Mononuclear cell (primary cell): ENCODE results near the gene SLC39A8. TPM values are rescaled to one million over a fixed set of nuclear protein-coding genes. Genes with fewer than 3 reads are reported as not detected.
"Not testable (repeated sequence)": the region's sequence is repeated elsewhere in the genome, so short reads cannot be mapped to it uniquely, and the experiment has no call there.

Experiments used
- H3K27me3 ChIP-seq: 2 replicates; pipeline ENCODE4 v1.6.0; 2011; ENCODE audit warnings: low read length, control low read depth; ENCODE audit not compliant: insufficient read depth
- H3K4me1 ChIP-seq: 2 replicates; pipeline ENCODE4 v1.5.1; 2011; ENCODE audit warnings: mild to moderate bottlenecking, low read length, control low read depth; ENCODE audit not compliant: insufficient read depth
- H3K4me3 ChIP-seq: 2 replicates; pipeline ENCODE4 v1.5.1; 2011; ENCODE audit warnings: mild to moderate bottlenecking, low read length, moderate library complexity
- H3K9me3 ChIP-seq: 2 replicates; pipeline ENCODE4 v1.5.1; 2011; ENCODE audit warnings: low read depth, mild to moderate bottlenecking, control low read depth, low read length
- total RNA-seq: library from RNA; depleted of rRNA; stranded (reverse); fragments of >200 nt; gene quantifications from one replicate; pipeline ENCODE4 v1.2.3, GENCODE V29; 2012

The SLC39A8 gene
- 26.3 TPM for total RNA-seq

- Histone ChIP-seq H3K27me3 (no peaks in the 10 kb centered on the region), H3K4me1 (peaks cover 21% of the 10 kb centered on the region), H3K9me3 (no peaks in the 10 kb centered on the region), H3K4me3 (peak within 1 kb of the TSS; percentile 66)
Observed at GRCh38 chr4:102344954-102345794, at the start of gene SLC39A8. Gene SLC39A8, minus strand, starts transcription at chr4:102345482. Its CDS starts 820 bp downstream, at chr4:102344662.

GRCh38 chr4:102392033-102392744 lies 46.9 kb upstream of the SLC39A8 start:
- Histone ChIP-seq H3K4me3 (no peak overlapping the region), H3K4me1 (peaks cover 6% of the 10 kb centered on the region), H3K27me3 (no peaks in the 10 kb centered on the region), H3K9me3 (no peaks in the 10 kb centered on the region)

GRCh38 chr4:102390438-102390837 lies 45.2 kb upstream of the SLC39A8 start:
- no peak overlapping the region for H3K4me3 ChIP-seq

GRCh38 chr4:102388611-102389010 lies 43.3 kb upstream of the SLC39A8 start:
- Histone ChIP-seq H3K4me1 (peaks cover 6% of the 10 kb centered on the region), H3K4me3 (no peak overlapping the region), H3K27me3 (no peaks in the 10 kb centered on the region), H3K9me3 (no peaks in the 10 kb centered on the region)

More at GRCh38 chr4:102390438-102390837, 45.2 kb upstream of the SLC39A8 start:
- Histone ChIP-seq H3K27me3 (no peaks in the 10 kb centered on the region), H3K9me3 (no peaks in the 10 kb centered on the region), H3K4me1 (peaks cover 6% of the 10 kb centered on the region)

GRCh38 chr4:102387552-102388150 lies 42.4 kb upstream of the SLC39A8 start:
- H3K27me3 ChIP-seq: no peaks in the 10 kb centered on the region
- peaks cover 6% of the 10 kb centered on the region for H3K4me1 ChIP-seq
- H3K4me3 ChIP-seq: no peak overlapping the region
- H3K9me3 ChIP-seq: no peaks in the 10 kb centered on the region

GRCh38 chr4:102386966-102387365 lies 41.7 kb upstream of the SLC39A8 start:
- Histone ChIP-seq H3K4me1 (peaks cover 6% of the 10 kb centered on the region), H3K4me3 (no peak overlapping the region), H3K9me3 (no peaks in the 10 kb centered on the region), H3K27me3 (no peaks in the 10 kb centered on the region)

GRCh38 chr4:102380253-102380652 lies 35.0 kb upstream of the SLC39A8 start:
- not testable (repeated sequence) for H3K4me3 ChIP-seq, H3K27me3 ChIP-seq, H3K9me3 ChIP-seq, H3K4me1 ChIP-seq

- Histone ChIP-seq H3K4me1 (no peaks in the 10 kb centered on the region), H3K27me3 (no peaks in the 10 kb centered on the region), H3K9me3 (no peaks in the 10 kb centered on the region), H3K4me3 (no peak overlapping the region)
Observed at GRCh38 chr4:102362922-102363432, 17.7 kb upstream of the SLC39A8 start.

GRCh38 chr4:102358128-102358527 lies 12.8 kb upstream of the SLC39A8 start:
- Histone ChIP-seq H3K9me3 (no peaks in the 10 kb centered on the region), H3K4me3 (no peak overlapping the region), H3K4me1 (no peaks in the 10 kb centered on the region), H3K27me3 (no peaks in the 10 kb centered on the region)

- H3K4me3 ChIP-seq, H3K4me1 ChIP-seq: not testable (repeated sequence)
Observed at GRCh38 chr4:102357637-102358036, 12.4 kb upstream of the SLC39A8 start.

GRCh38 chr4:102356562-102357202 lies 11.4 kb upstream of the SLC39A8 start:
- Histone ChIP-seq H3K4me1 (no peaks in the 10 kb centered on the region), H3K9me3 (no peaks in the 10 kb centered on the region), H3K4me3 (no peak overlapping the region), H3K27me3 (no peaks in the 10 kb centered on the region)

More at GRCh38 chr4:102357637-102358036, 12.4 kb upstream of the SLC39A8 start:
- not testable (repeated sequence) for H3K27me3 ChIP-seq, H3K9me3 ChIP-seq

GRCh38 chr4:102355748-102356147 lies 10.5 kb upstream of the SLC39A8 start:
- Histone ChIP-seq H3K27me3 (no peaks in the 10 kb centered on the region), H3K4me1 (no peaks in the 10 kb centered on the region), H3K9me3 (no peaks in the 10 kb centered on the region), H3K4me3 (no peak overlapping the region)

- Histone ChIP-seq H3K4me1 (no peaks in the 10 kb centered on the region), H3K4me3 (no peak overlapping the region), H3K27me3 (no peaks in the 10 kb centered on the region), H3K9me3 (no peaks in the 10 kb centered on the region)
Observed at GRCh38 chr4:102354671-102355454, 9.6 kb upstream of the SLC39A8 start.

GRCh38 chr4:102352781-102353180 lies 7.5 kb upstream of the SLC39A8 start:
- Histone ChIP-seq H3K4me3 (no peak overlapping the region), H3K9me3 (no peaks in the 10 kb centered on the region), H3K4me1 (no peaks in the 10 kb centered on the region), H3K27me3 (no peaks in the 10 kb centered on the region)
